HCT116 (cell line): ENCODE results near the gene ADGRV1. TPM values are rescaled to one million over a fixed set of nuclear protein-coding genes. Genes with fewer than 3 reads are reported as not detected.

ENCODE experiments used
- ATAC-seq: fragments of 200-7000 bp; cut with Tn5 transposase; 2 replicates; pipeline ENCODE4 v1.9.1; 2020; ENCODE audit warnings: mild to moderate bottlenecking, moderate library complexity
- BruUV-seq: library from RNA; stranded (reverse); fragments of 400-500 nt; replicated peaks from 2 replicates; lab custom pipeline; 2021; lab: Mats Ljungman, UMichigan
- CTCF ChIA-PET: fragments of 300-600 bp; sonication (Branson Sonifier 250); formaldehyde crosslinking; loops from one replicate; lab custom pipeline; 2021; ENCODE audit warnings: antibody characterized with exemption; lab: Charles Lee
- POLR2A ChIA-PET: fragments of 300-600, 350-600 bp; sonication (Branson Sonifier 250); formaldehyde crosslinking; loops from one replicate; lab custom pipeline; 2021; ENCODE audit warnings: antibody characterized with exemption; lab: Charles Lee
- RAD21 ChIA-PET, 2 experiments: fragments of 300-600 bp; sonication (Branson Sonifier 250); formaldehyde crosslinking; loops; one replicate each; lab custom pipeline; 2023; ENCODE audit warnings: low total read pairs in 2 of 2; ENCODE audit not compliant: uncharacterized antibody in 2 of 2, unreplicated experiment in 2 of 2, low non-redundant PET in 1 of 2; lab: Charles Lee
- DNase-seq: peaks from one replicate; pipeline ENCODE4 v3.0.0-alpha.2; 2010; ENCODE audit warnings: low read depth, low spot score
- H2AFZ ChIP-seq: fragments of 200-600 bp; shearing (Covaris generic), sonication (generic); 2 replicates; pipeline ENCODE4 v1.6.1; 2017; ENCODE audit warnings: low read depth, mixed run types, mixed read lengths, antibody characterized with exemption, low read length; ENCODE audit not compliant: poor library complexity, severe bottlenecking
- H3K27ac ChIP-seq: 2 replicates; pipeline ENCODE4 v1.5.1; 2012; ENCODE audit warnings: low read depth, low read length
- H3K27me3 ChIP-seq: fragments of 200-600 bp; sonication (generic); 2 replicates; pipeline ENCODE4 v1.6.1; 2016; ENCODE audit warnings: mixed run types, low read length, mixed read lengths; ENCODE audit not compliant: insufficient read depth
- H3K36me3 ChIP-seq, 2 experiments: fragments of 200-500 bp in 1 of 2; fragments of 200-600 bp in 1 of 2; sonication (Bioruptor generic) in 1 of 2; sonication (generic) in 1 of 2; 2 replicates each; pipeline versions ENCODE4 v1.5.1 to v1.6.1; 2014 to 2016; ENCODE audit warnings: low read length in 2 of 2, inconsistent platforms in 1 of 2, mixed read lengths in 1 of 2, mixed run types in 1 of 2; ENCODE audit not compliant: insufficient read depth in 2 of 2, control insufficient read depth in 1 of 2
- H3K4me1 ChIP-seq, 2 experiments: fragments of 200-600 bp in 1 of 2; sonication (generic) in 1 of 2; 2 replicates each; pipeline versions ENCODE4 v1.5.1 to v1.6.1; 2012 to 2017; ENCODE audit warnings: low read length in 2 of 2, inconsistent platforms in 1 of 2, mild to moderate bottlenecking in 1 of 2, mixed read lengths in 1 of 2, mixed run types in 1 of 2, moderate library complexity in 1 of 2; ENCODE audit not compliant: insufficient read depth in 2 of 2, control insufficient read depth in 1 of 2
- H3K4me2 ChIP-seq: fragments of 200-600 bp; sonication (generic); 2 replicates; pipeline ENCODE4 v1.6.1; 2017; ENCODE audit warnings: mixed run types, low read length, mixed read lengths
- H3K4me3 ChIP-seq, 2 experiments: fragments of 200-600 bp in 1 of 2; sonication (generic) in 1 of 2; replicated peaks in 1 of 2; 2 replicates each; pipeline ENCODE4 v1.5.1; 2011 to 2016; ENCODE audit warnings: low read length in 2 of 2, control low read depth in 1 of 2, low read depth in 1 of 2, mild to moderate bottlenecking in 1 of 2, mixed read lengths in 1 of 2, mixed run types in 1 of 2
- H3K79me2 ChIP-seq: fragments of 200-600 bp; sonication (generic); 2 replicates; pipeline ENCODE4 v1.6.1; 2017; ENCODE audit warnings: mild to moderate bottlenecking, mixed run types, low read length, moderate library complexity, mixed read lengths; ENCODE audit not compliant: insufficient read depth
- H3K9ac ChIP-seq: fragments of 200-600 bp; sonication (generic); 2 replicates; pipeline ENCODE4 v1.6.1; 2016; ENCODE audit warnings: low read length, mixed read lengths
- H3K9me2 ChIP-seq: fragments of 200-600 bp; sonication (generic), shearing (Covaris generic); 2 replicates; pipeline ENCODE4 v1.6.1; 2017; ENCODE audit warnings: mixed run types, mild to moderate bottlenecking, moderate library complexity; ENCODE audit not compliant: insufficient read depth
- H3K9me3 ChIP-seq, 2 experiments: fragments of 200-500 bp in 1 of 2; fragments of 200-600 bp in 1 of 2; sonication (Bioruptor generic) in 1 of 2; sonication (generic) in 1 of 2; 2 replicates each; pipeline ENCODE4 v1.6.1; 2014 to 2017; ENCODE audit warnings: low read length in 2 of 2, mixed read lengths in 2 of 2, inconsistent platforms in 1 of 2, low read depth in 1 of 2, mild to moderate bottlenecking in 1 of 2, mixed run types in 1 of 2, moderate library complexity in 1 of 2; ENCODE audit not compliant: control insufficient read depth in 1 of 2, insufficient read depth in 1 of 2
- H4K20me1 ChIP-seq: fragments of 200-600 bp; sonication (generic), shearing (Covaris generic); 2 replicates; pipeline ENCODE4 v1.6.1; 2017; ENCODE audit warnings: mixed run types, mild to moderate bottlenecking, moderate library complexity; ENCODE audit not compliant: insufficient read depth
- ATF3 ChIP-seq: IDR thresholded peaks from 2 replicates; pipeline ENCODE4 v1.6.1; 2012
- CBX3 ChIP-seq: IDR thresholded peaks from 2 replicates; pipeline ENCODE4 v1.6.1; 2012; ENCODE audit warnings: low read depth
- CEBPB ChIP-seq: IDR thresholded peaks from 2 replicates; pipeline ENCODE4 v1.6.1; 2012; ENCODE audit warnings: low read depth
- CTCF ChIP-seq, 3 experiments: fragments of 200-600 bp in 1 of 3; sonication (generic) in 1 of 3; IDR thresholded peaks in 2 of 3; conservative IDR thresholded peaks in 1 of 3; 2 replicates each; pipeline ENCODE4 v1.5.1; 2012 to 2017; ENCODE audit warnings: low read depth in 2 of 3, low read length in 2 of 3, antibody characterized with exemption in 1 of 3, borderline replicate concordance in 1 of 3, control low read depth in 1 of 3, mild to moderate bottlenecking in 1 of 3, mixed read lengths in 1 of 3, mixed run types in 1 of 3, moderate library complexity in 1 of 3; ENCODE audit not compliant: insufficient read depth in 1 of 3
- ELF1 ChIP-seq: IDR thresholded peaks from 2 replicates; pipeline ENCODE4 v1.6.1; 2012; ENCODE audit warnings: low read depth, borderline replicate concordance
- EZH2 ChIP-seq: fragments of 200-600 bp; sonication (generic); IDR thresholded peaks from 2 replicates; pipeline ENCODE4 v1.6.1; 2017; ENCODE audit warnings: antibody characterized with exemption, mixed run types
- FOSL1 ChIP-seq: IDR thresholded peaks from 2 replicates; pipeline ENCODE4 v1.6.1; 2012; ENCODE audit warnings: low read depth
- JUND ChIP-seq: IDR thresholded peaks from 2 replicates; pipeline ENCODE4 v1.6.1; 2012
- POLR2AphosphoS5 ChIP-seq: IDR thresholded peaks from 2 replicates; pipeline ENCODE4 v1.6.1; 2011; ENCODE audit warnings: mild to moderate bottlenecking, low read depth, low read length, moderate library complexity
- RAD21 ChIP-seq: IDR thresholded peaks from 2 replicates; pipeline ENCODE4 v1.6.1; 2012; ENCODE audit warnings: low read depth, mild to moderate bottlenecking
- REST ChIP-seq: IDR thresholded peaks from 2 replicates; pipeline ENCODE4 v1.6.1; 2012; ENCODE audit warnings: low read depth
- SIN3A ChIP-seq: IDR thresholded peaks from 2 replicates; pipeline ENCODE4 v1.6.1; 2012; ENCODE audit warnings: low read depth
- SP1 ChIP-seq: IDR thresholded peaks from 2 replicates; pipeline ENCODE4 v1.6.1; 2012; ENCODE audit warnings: low read depth
- SRF ChIP-seq: IDR thresholded peaks from 2 replicates; pipeline ENCODE4 v1.6.1; 2012; ENCODE audit warnings: low read depth
- YY1 ChIP-seq: IDR thresholded peaks from 2 replicates; pipeline ENCODE4 v1.6.1; 2011; ENCODE audit warnings: low read length, low read depth, moderate library complexity, mild to moderate bottlenecking; ENCODE audit not compliant: insufficient replicate concordance; ENCODE audit errors: extremely low read depth
- ZBTB33 ChIP-seq: IDR thresholded peaks from 2 replicates; pipeline ENCODE4 v1.6.1; 2011; ENCODE audit warnings: mild to moderate bottlenecking, low read length, moderate library complexity; ENCODE audit not compliant: insufficient replicate concordance; ENCODE audit errors: extremely low read depth
- ZFX ChIP-seq: fragments of 450-650 bp; IDR thresholded peaks from 2 replicates; pipeline ENCODE4 v1.6.1; 2017
- ZNF274 ChIP-seq: fragments of 200-500 bp; sonication (Bioruptor generic); IDR thresholded peaks from 2 replicates; pipeline ENCODE4 v1.6.1; 2014; ENCODE audit warnings: mild to moderate bottlenecking, low read depth, low read length, inconsistent platforms
- intact Hi-C: fragments of 100-400 bp; cut with micrococcal nuclease; formaldehyde crosslinking; loops from 2 replicates; pipeline ENCODE4 v1.10.0; 2022
- total RNA-seq: library from RNA; stranded (reverse); gene quantifications from one replicate; pipeline ENCODE4 v1.2.1, GENCODE V29; 2021; ENCODE audit not compliant: unreplicated experiment

Gene ADGRV1
- total RNA-seq, 1 experiment from 2014 or later, result 6.0 TPM

- TF ChIP-seq CTCF (IDR thresholded peaks at IDR 0.05 in 2 of 3, conservative IDR thresholded peaks at IDR 0.05 in 1 of 3; ENCODE audit: borderline replicate concordance in 1 of 3, insufficient read depth in 1 of 3, low read depth in 2 of 3, low read length in 2 of 3), result no peak
- TF ChIP-seq FOSL1, result no peak
- no peak for TF ChIP-seq RAD21
- TF ChIP-seq CEBPB, result no peak
These were observed 74.2 kb downstream of the ADGRV1 start (continued) for GRCh38 chr5:90632791-90633190.

- Histone ChIP-seq H3K27ac (no peak overlapping the region), H3K9ac (no peak overlapping the region), H3K4me1 (no peaks in the 10 kb centered on the region), H3K4me3 (no peak overlapping the region), H3K27me3 (no peaks in the 10 kb centered on the region), H2AFZ (no peak overlapping the region), H3K4me2 (no peak overlapping the region), H3K9me3 (no peaks in the 10 kb centered on the region), H3K79me2 (no peaks in the 10 kb centered on the region), H3K36me3 (no peaks in the 10 kb centered on the region), H4K20me1 (no peaks in the 10 kb centered on the region), H3K9me2 (no peaks in the 10 kb centered on the region)
- POLR2A ChIA-PET, result no interaction called here
- intact Hi-C loops, result no loop called here
- no TSS peak for BruUV-seq
- RAD21 ChIA-PET, result no interaction called here
- ATAC-seq, result no peak
- CTCF ChIA-PET, result no interaction called here
- no peak for TF ChIP-seq EZH2
- no peak for TF ChIP-seq ATF3
- TF ChIP-seq YY1, result no peak
- no peak for TF ChIP-seq ZNF274
- TF ChIP-seq CBX3, result no peak
- TF ChIP-seq SRF, result no peak
- TF ChIP-seq ELF1, result no peak
- TF ChIP-seq ZBTB33, result no peak
- no peak for TF ChIP-seq FOSL1
- no peak for TF ChIP-seq ZFX
- TF ChIP-seq SIN3A, result no peak
- TF ChIP-seq POLR2AphosphoS5, result no peak
- TF ChIP-seq JUND, result no peak
- no peak for TF ChIP-seq SP1
- no peak for TF ChIP-seq REST
- DNase-seq, result no peak
These were observed 78.4 kb downstream of the ADGRV1 start for GRCh38 chr5:90636948-90637347.
